ENCODE data around the gene TAF3.

TAF3 gene

DNA sequence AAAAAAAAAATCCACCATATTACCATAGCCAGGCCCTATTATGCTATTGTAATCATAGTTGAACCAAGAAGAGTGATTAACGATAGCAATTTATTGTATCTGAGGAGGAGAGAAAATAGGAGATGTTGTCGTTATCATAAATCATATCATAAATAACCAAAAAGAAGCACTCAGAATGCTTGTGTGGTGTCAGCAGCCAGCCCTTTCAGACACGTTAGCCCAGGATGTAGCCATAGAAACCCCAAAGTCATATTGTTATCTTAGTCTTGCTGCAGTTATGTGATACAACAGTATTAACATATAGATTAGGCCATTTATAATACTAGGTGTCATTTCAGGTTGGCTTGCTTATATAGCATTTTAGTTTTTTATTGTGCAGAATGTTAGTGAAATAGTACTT is 134.0 kb downstream of the TAF3 start:
- WGBS (ENCODE audit: insufficient coverage) = no CpG with 5 or more reads among the region's 3 CpGs
- peaks cover 0 to 9% (median 0%) of the 10 kb centered on the region in 5 experiments for H3K9me3 ChIP-seq (ENCODE audit: control extremely low read depth in 1 of 5, control insufficient read depth in 4 of 5, insufficient read depth in 2 of 5, low read depth in 1 of 5, low read length in 4 of 5)
- H3K4me1 ChIP-seq (ENCODE audit: control extremely low read depth in 1 of 4, control insufficient read depth in 4 of 4, insufficient read depth in 4 of 4, low read length in 3 of 4) = peaks cover 0 to 18% (median 4%) of the 10 kb centered on the region in 4 experiments
- H3K27me3 ChIP-seq (replicated peaks in 2 of 5; ENCODE audit: control insufficient read depth in 4 of 5, insufficient read depth in 5 of 5, low read length in 4 of 5) = no peaks in the 10 kb centered on the region
- no peak overlapping the region for H3K27ac ChIP-seq (ENCODE audit: insufficient read depth in 1 of 2, low read depth in 1 of 2, low read length in 2 of 2, poor library complexity in 1 of 2, severe bottlenecking in 2 of 2)
- no peaks in the 10 kb centered on the region for H3K36me3 ChIP-seq (ENCODE audit: control insufficient read depth in 4 of 4, insufficient read depth in 4 of 4, low read length in 3 of 4)
- no peak overlapping the region for H3K4me3 ChIP-seq (ENCODE audit: control insufficient read depth in 1 of 7, extremely low read depth in 1 of 7, insufficient read depth in 4 of 7, low read depth in 2 of 7, low read length in 6 of 7)
- CTCF ChIA-PET = no interaction called here
- POLR2A ChIA-PET = no interaction called here
- DNase-seq = peak in 1 of 3 donors; percentile 18

DNA sequence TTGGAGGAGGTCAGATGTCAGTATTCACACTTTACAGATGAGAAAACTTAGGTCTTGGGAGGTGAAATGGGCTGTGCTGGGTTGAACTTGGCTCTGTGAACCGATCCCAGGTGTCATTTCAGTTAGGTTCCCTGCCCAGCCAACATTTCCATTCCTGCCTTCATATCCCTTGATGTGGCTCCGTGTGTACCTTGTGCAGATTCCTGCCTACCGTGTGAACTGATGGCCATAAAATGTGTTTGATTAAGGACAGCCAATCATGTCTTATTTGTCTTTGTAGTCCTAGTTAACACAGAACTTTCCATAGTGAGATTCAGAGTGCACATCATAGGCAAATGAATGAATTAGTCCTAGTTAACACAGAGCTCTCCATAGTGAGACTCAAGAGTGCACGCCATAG is 135.1 kb downstream of the TAF3 start:
- Histone ChIP-seq H3K27me3 (replicated peaks in 2 of 5; ENCODE audit: control insufficient read depth in 4 of 5, insufficient read depth in 5 of 5, low read length in 4 of 5) (no peaks in the 10 kb centered on the region), H3K9me3 (ENCODE audit: control extremely low read depth in 1 of 5, control insufficient read depth in 4 of 5, insufficient read depth in 2 of 5, low read depth in 1 of 5, low read length in 4 of 5) (peaks cover 0 to 9% (median 0%) of the 10 kb centered on the region in 5 experiments), H3K4me3 (ENCODE audit: control insufficient read depth in 1 of 7, extremely low read depth in 1 of 7, insufficient read depth in 4 of 7, low read depth in 2 of 7, low read length in 6 of 7) (no peak overlapping the region), H3K27ac (ENCODE audit: insufficient read depth in 1 of 2, low read depth in 1 of 2, low read length in 2 of 2, poor library complexity in 1 of 2, severe bottlenecking in 2 of 2) (no peak overlapping the region), H3K4me1 (ENCODE audit: control extremely low read depth in 1 of 4, control insufficient read depth in 4 of 4, insufficient read depth in 4 of 4, low read length in 3 of 4) (peaks cover 0 to 22% (median 5%) of the 10 kb centered on the region in 4 experiments), H3K36me3 (ENCODE audit: control insufficient read depth in 4 of 4, insufficient read depth in 4 of 4, low read length in 3 of 4) (no peaks in the 10 kb centered on the region)
- no peak for DNase-seq
- CTCF ChIA-PET = no interaction called here
- POLR2A ChIA-PET = no interaction called here
- WGBS (ENCODE audit: insufficient coverage) = 95% methylated on average over 2 of the region's 4 CpGs

DNA sequence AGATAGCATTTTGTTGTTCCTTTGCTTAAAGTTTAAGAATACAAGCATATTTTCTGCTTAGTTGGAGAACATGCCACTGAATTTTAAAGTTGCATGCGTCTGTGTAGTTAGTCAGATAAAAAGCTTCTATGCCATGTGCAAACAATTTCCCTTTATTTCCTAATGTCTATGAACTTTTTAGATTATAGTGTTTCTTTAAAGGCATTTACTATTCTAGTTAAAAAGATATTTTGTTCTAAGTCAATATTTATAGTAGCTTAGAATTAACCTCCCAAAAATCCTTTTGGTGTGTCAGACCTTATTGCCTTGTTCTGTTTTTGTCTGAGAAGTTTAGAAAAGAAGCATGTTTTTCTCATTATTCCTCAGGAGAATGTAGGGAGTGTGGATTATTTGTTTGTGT is 137.1 kb downstream of the TAF3 start:
- no peaks in the 10 kb centered on the region for H3K36me3 ChIP-seq (ENCODE audit: control insufficient read depth in 4 of 4, insufficient read depth in 4 of 4, low read length in 3 of 4)
- POLR2A ChIA-PET = no interaction called here
- CTCF ChIA-PET = interaction anchor here (0.8 kb wide), 1 partner anchor 17 kb away, joined by 3 read pairs; no protein-coding TSS in a partner anchor
- H3K27ac ChIP-seq (ENCODE audit: insufficient read depth in 1 of 2, low read depth in 1 of 2, low read length in 2 of 2, poor library complexity in 1 of 2, severe bottlenecking in 2 of 2) = no peak overlapping the region
- H3K4me3 ChIP-seq (ENCODE audit: control insufficient read depth in 1 of 7, extremely low read depth in 1 of 7, insufficient read depth in 4 of 7, low read depth in 2 of 7, low read length in 6 of 7) = no peak overlapping the region
- WGBS (ENCODE audit: insufficient coverage) = no CpG with 5 or more reads among the region's 1 CpG
- H3K27me3 ChIP-seq (replicated peaks in 2 of 5; ENCODE audit: control insufficient read depth in 4 of 5, insufficient read depth in 5 of 5, low read length in 4 of 5) = no peaks in the 10 kb centered on the region
- no peak for DNase-seq
- peaks cover 0 to 22% (median 7%) of the 10 kb centered on the region in 4 experiments for H3K4me1 ChIP-seq (ENCODE audit: control extremely low read depth in 1 of 4, control insufficient read depth in 4 of 4, insufficient read depth in 4 of 4, low read length in 3 of 4)
- peaks cover 0 to 9% (median 0%) of the 10 kb centered on the region in 5 experiments for H3K9me3 ChIP-seq (ENCODE audit: control extremely low read depth in 1 of 5, control insufficient read depth in 4 of 5, insufficient read depth in 2 of 5, low read depth in 1 of 5, low read length in 4 of 5)

DNA sequence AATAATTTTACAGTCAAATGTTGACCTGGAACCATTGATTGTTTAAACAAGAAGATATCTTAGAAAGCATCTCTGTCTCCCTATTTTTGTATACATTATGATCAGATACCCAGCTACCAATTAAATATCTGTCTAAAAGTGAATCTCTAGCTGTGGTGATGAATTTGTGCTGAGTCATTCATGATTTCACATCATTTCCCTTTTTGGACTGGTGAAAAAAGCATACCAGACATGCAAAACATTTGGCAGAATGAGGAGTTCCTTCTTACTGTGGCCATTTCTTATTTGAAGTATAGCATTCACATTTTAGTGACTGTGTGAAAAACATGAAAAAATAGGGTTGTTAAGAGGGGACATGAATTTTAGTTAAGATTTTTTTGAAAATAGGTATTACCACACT is 138.2 kb downstream of the TAF3 start:
- peak; percentile 79 to 94 (median 92) for DNase-seq
- Histone ChIP-seq H3K27ac (ENCODE audit: insufficient read depth in 1 of 2, low read depth in 1 of 2, low read length in 2 of 2, poor library complexity in 1 of 2, severe bottlenecking in 2 of 2) (peak overlapping the region in 1 of 2 experiments; percentile 72), H3K4me3 (ENCODE audit: control insufficient read depth in 1 of 7, extremely low read depth in 1 of 7, insufficient read depth in 4 of 7, low read depth in 2 of 7, low read length in 6 of 7) (no peak overlapping the region), H3K9me3 (ENCODE audit: control extremely low read depth in 1 of 5, control insufficient read depth in 4 of 5, insufficient read depth in 2 of 5, low read depth in 1 of 5, low read length in 4 of 5) (no peaks in the 10 kb centered on the region), H3K4me1 (ENCODE audit: control extremely low read depth in 1 of 4, control insufficient read depth in 4 of 4, insufficient read depth in 4 of 4, low read length in 3 of 4) (peaks cover 0 to 22% (median 7%) of the 10 kb centered on the region in 4 experiments), H3K36me3 (ENCODE audit: control insufficient read depth in 4 of 4, insufficient read depth in 4 of 4, low read length in 3 of 4) (no peaks in the 10 kb centered on the region), H3K27me3 (replicated peaks in 2 of 5; ENCODE audit: control insufficient read depth in 4 of 5, insufficient read depth in 5 of 5, low read length in 4 of 5) (no peaks in the 10 kb centered on the region)
- CTCF ChIA-PET = no interaction called here
- POLR2A ChIA-PET = no interaction called here

DNA sequence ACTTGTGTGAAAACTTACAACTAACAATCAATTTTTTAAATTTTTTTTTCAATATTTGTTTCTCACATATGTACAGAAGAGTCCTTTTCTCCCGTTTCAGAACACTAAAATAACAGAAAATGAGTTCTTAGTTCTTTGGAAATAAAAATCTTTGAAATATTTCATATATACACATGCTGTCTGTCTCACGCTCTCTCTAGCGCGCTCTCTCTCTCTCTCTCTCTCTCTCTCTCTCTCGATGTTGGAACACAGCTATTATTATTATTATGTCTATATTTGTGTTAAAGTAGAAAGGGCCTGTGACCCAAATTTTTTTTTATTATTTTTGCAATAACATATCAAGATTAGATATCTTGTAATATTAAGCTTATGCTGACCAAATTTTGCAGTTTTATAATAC is 139.3 kb downstream of the TAF3 start:
- H3K4me3 ChIP-seq (ENCODE audit: control insufficient read depth in 1 of 7, extremely low read depth in 1 of 7, insufficient read depth in 4 of 7, low read depth in 2 of 7, low read length in 6 of 7) = no peak overlapping the region
- CTCF ChIA-PET = no interaction called here
- no peak for DNase-seq
- no peaks in the 10 kb centered on the region for H3K27me3 ChIP-seq (replicated peaks in 2 of 5; ENCODE audit: control insufficient read depth in 4 of 5, insufficient read depth in 5 of 5, low read length in 4 of 5)
- H3K9me3 ChIP-seq (ENCODE audit: control extremely low read depth in 1 of 5, control insufficient read depth in 4 of 5, insufficient read depth in 2 of 5, low read depth in 1 of 5, low read length in 4 of 5) = no peaks in the 10 kb centered on the region
- no peak overlapping the region for H3K27ac ChIP-seq (ENCODE audit: insufficient read depth in 1 of 2, low read depth in 1 of 2, low read length in 2 of 2, poor library complexity in 1 of 2, severe bottlenecking in 2 of 2)
- H3K36me3 ChIP-seq (ENCODE audit: control insufficient read depth in 4 of 4, insufficient read depth in 4 of 4, low read length in 3 of 4) = no peaks in the 10 kb centered on the region
- POLR2A ChIA-PET = interaction anchor here (0.6 kb wide), 1 partner anchor 10 kb away, joined by 3 read pairs; no protein-coding TSS in a partner anchor
- H3K4me1 ChIP-seq (ENCODE audit: control extremely low read depth in 1 of 4, control insufficient read depth in 4 of 4, insufficient read depth in 4 of 4, low read length in 3 of 4) = peaks cover 0 to 22% (median 7%) of the 10 kb centered on the region in 4 experiments
- WGBS (ENCODE audit: insufficient coverage) = no CpG with 5 or more reads among the region's 5 CpGs

DNA sequence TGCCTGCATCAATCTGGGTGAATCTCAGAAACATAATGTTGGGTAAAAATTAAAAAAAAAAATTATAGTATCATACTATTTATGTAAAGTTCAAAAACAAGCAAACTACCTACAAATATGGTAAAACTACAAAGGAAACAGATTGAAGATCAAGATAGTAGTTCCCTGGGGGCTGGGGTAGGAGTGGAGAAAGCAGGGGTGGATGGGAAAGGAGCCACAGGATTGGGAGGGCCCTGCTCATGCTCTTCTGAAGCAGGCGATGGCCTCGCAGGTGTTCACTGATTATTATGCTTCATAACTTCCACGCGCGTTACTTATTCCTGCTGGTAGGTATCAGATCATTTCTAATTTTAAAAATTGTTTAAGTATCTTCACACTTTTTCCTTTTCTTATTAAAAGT is 140.1 kb downstream of the TAF3 start:
- DNase-seq = peak; percentile 21 to 77 (median 56)
- Histone ChIP-seq H3K4me3 (ENCODE audit: control insufficient read depth in 1 of 7, extremely low read depth in 1 of 7, insufficient read depth in 4 of 7, low read depth in 2 of 7, low read length in 6 of 7) (peak overlapping the region in 1 of 7 experiments; percentile 8), H3K36me3 (ENCODE audit: control insufficient read depth in 4 of 4, insufficient read depth in 4 of 4, low read length in 3 of 4) (no peaks in the 10 kb centered on the region), H3K27ac (ENCODE audit: insufficient read depth in 1 of 2, low read depth in 1 of 2, low read length in 2 of 2, poor library complexity in 1 of 2, severe bottlenecking in 2 of 2) (no peak overlapping the region), H3K27me3 (replicated peaks in 2 of 5; ENCODE audit: control insufficient read depth in 4 of 5, insufficient read depth in 5 of 5, low read length in 4 of 5) (no peaks in the 10 kb centered on the region), H3K4me1 (ENCODE audit: control extremely low read depth in 1 of 4, control insufficient read depth in 4 of 4, insufficient read depth in 4 of 4, low read length in 3 of 4) (peaks cover 0 to 22% (median 7%) of the 10 kb centered on the region in 4 experiments), H3K9me3 (ENCODE audit: control extremely low read depth in 1 of 5, control insufficient read depth in 4 of 5, insufficient read depth in 2 of 5, low read depth in 1 of 5, low read length in 4 of 5) (no peaks in the 10 kb centered on the region)
- no CpG with 5 or more reads among the region's 5 CpGs for WGBS (ENCODE audit: insufficient coverage)
- ChIA-PET CTCF (no interaction called here), POLR2A (no interaction called here)

DNA sequence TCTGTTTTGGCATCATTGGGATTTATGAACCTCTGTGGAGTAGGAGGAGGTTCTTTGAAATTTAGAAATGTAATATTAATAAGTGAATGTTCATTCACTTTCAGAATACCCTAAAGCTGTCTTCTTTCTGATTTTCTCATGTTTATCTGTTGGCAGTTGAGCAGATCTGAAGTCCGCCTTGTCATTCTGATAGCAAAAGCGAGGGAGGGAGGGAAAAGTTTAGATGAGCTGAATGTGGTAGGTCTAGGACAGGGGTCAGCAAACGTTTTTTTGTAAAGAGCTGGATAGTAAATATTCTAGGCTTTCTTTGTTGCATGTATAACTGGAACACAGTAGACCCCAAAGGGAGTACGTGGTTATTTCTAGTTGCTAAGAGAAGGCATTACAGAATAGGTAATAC is 141.8 kb downstream of the TAF3 start:
- Histone ChIP-seq H3K27me3 (replicated peaks in 2 of 5; ENCODE audit: control insufficient read depth in 4 of 5, insufficient read depth in 5 of 5, low read length in 4 of 5) (no peaks in the 10 kb centered on the region), H3K4me1 (ENCODE audit: control extremely low read depth in 1 of 4, control insufficient read depth in 4 of 4, insufficient read depth in 4 of 4, low read length in 3 of 4) (peaks cover 0 to 22% (median 7%) of the 10 kb centered on the region in 4 experiments), H3K27ac (ENCODE audit: insufficient read depth in 1 of 2, low read depth in 1 of 2, low read length in 2 of 2, poor library complexity in 1 of 2, severe bottlenecking in 2 of 2) (no peak overlapping the region), H3K4me3 (ENCODE audit: control insufficient read depth in 1 of 7, extremely low read depth in 1 of 7, insufficient read depth in 4 of 7, low read depth in 2 of 7, low read length in 6 of 7) (no peak overlapping the region), H3K36me3 (ENCODE audit: control insufficient read depth in 4 of 4, insufficient read depth in 4 of 4, low read length in 3 of 4) (peaks cover 0 to 13% (median 8%) of the 10 kb centered on the region in 4 experiments), H3K9me3 (ENCODE audit: control extremely low read depth in 1 of 5, control insufficient read depth in 4 of 5, insufficient read depth in 2 of 5, low read depth in 1 of 5, low read length in 4 of 5) (no peaks in the 10 kb centered on the region)
- ChIA-PET POLR2A (no interaction called here), CTCF (no interaction called here)
- DNase-seq = no peak
- 93% methylated on average over 4 of the region's 4 CpGs for WGBS (ENCODE audit: insufficient coverage)
